Upper lobe of left lung (tissue), 6 donors: ENCODE results near the gene ACTR3. TPM values are rescaled to one million over a fixed set of nuclear protein-coding genes. Genes with fewer than 3 reads are reported as not detected.
A peak's percentile ranks its signal among the peaks of the same experiment; 100 is the strongest.

Experiments
- ATAC-seq, 2 donors: fragments of 200-7000 bp; cut with Tn5 transposase; one replicate each; pipeline ENCODE4 v1.9.1; 2022; ENCODE audit warnings: mild to moderate bottlenecking in 2 of 2, moderate library complexity in 2 of 2; ENCODE audit not compliant: low FRiP score in 2 of 2
- DNase-seq, 2 donors: peaks; one replicate each; pipeline ENCODE4 v3.0.0-alpha.2; 2019 to 2020
- H3K27ac ChIP-seq, 4 donors: fragments of 200-600 bp; sonication (generic); one replicate each; pipeline ENCODE4 v1.5.1; 2016 to 2019
- H3K27me3 ChIP-seq, 4 donors: fragments of 200-600 bp; sonication (generic); one replicate each; pipeline ENCODE4 v1.5.1; 2017 to 2019
- H3K36me3 ChIP-seq, 4 donors: fragments of 200-600 bp; sonication (generic); one replicate each; pipeline ENCODE4 v1.5.1; 2016 to 2019
- H3K4me1 ChIP-seq, 4 donors: fragments of 200-600 bp; sonication (generic); one replicate each; pipeline ENCODE4 v1.5.1; 2018 to 2019
- H3K4me3 ChIP-seq, 4 donors: fragments of 200-600 bp; sonication (generic); one replicate each; pipeline ENCODE4 v1.5.1; 2017 to 2019; ENCODE audit warnings: mild to moderate bottlenecking in 2 of 4, moderate library complexity in 1 of 4
- H3K9me3 ChIP-seq, 4 donors: fragments of 200-600 bp; sonication (generic); one replicate each; pipeline ENCODE4 v1.5.1; 2018 to 2019
- CTCF ChIP-seq, 6 experiments: fragments of 450-650 bp in 4 of 6; fragments of 200-600 bp in 2 of 6; sonication (generic) in 2 of 6; IDR thresholded peaks; one replicate each; pipeline ENCODE4 v1.5.1; 2016 to 2019; ENCODE audit warnings: antibody characterized with exemption in 6 of 6
- EP300 ChIP-seq, 4 donors: sonication (generic); formaldehyde crosslinking; IDR thresholded peaks; one replicate each; pipeline ENCODE4 v1.5.1; 2017; ENCODE audit warnings: antibody characterized with exemption in 4 of 4, control low read depth in 2 of 4
- POLR2A ChIP-seq, 4 donors: fragments of 450-650 bp; IDR thresholded peaks; one replicate each; pipeline ENCODE4 v1.5.1; 2016 to 2017; ENCODE audit warnings: antibody characterized with exemption in 4 of 4, mild to moderate bottlenecking in 2 of 4
- POLR2AphosphoS5 ChIP-seq, 2 donors: sonication (generic); formaldehyde crosslinking; IDR thresholded peaks; one replicate each; pipeline ENCODE4 v1.5.1; 2017; ENCODE audit warnings: antibody characterized with exemption in 2 of 2
- WGBS, 2 donors: methylation state at CpG; one replicate each; pipeline ENCODE4 v1.1.5; 2017 to 2018; 5-methylcytosine and 5-hydroxymethylcytosine counted together
- total RNA-seq, 6 donors: library from RNA; depleted of rRNA in 4 of 6; stranded (reverse); fragments of >200 nt in 4 of 6; gene quantifications; one replicate each; pipeline versions ENCODE4 v1.1.0 to v1.2.1, GENCODE V29; 2016 to 2021
- donor health status: DM: no; HTN: no; CAD: no; lungs with moderate emphysema.
- donor health status: DM: no; HTN: yes; CAD: no; lungs with severe emphysema.

ACTR3 gene
- total RNA-seq, 6 donors from 2014 or later: 79.6 to 304 (median 139) TPM

GRCh38 chr2:113981404-113982134, 91.7 kb downstream of the ACTR3 start:
- TF ChIP-seq EP300 (IDR thresholded peaks at IDR 0.05) (no peak), POLR2AphosphoS5 (IDR thresholded peaks at IDR 0.05) (no peak), CTCF (IDR thresholded peaks at IDR 0.05) (no peak), POLR2A (IDR thresholded peaks at IDR 0.05) (no peak)
- ATAC-seq: peak in 1 of 2 donors; percentile 64
- 89 to 91% methylated on average over 8 of the region's 8 CpGs for WGBS, 2 donors

GRCh38 chr2:113985554-113986397, 95.9 kb downstream of the ACTR3 start:
- H3K27ac ChIP-seq: no peak overlapping the region
- TF ChIP-seq EP300 (IDR thresholded peaks at IDR 0.05): no peak
- no peak for TF ChIP-seq POLR2AphosphoS5 (IDR thresholded peaks at IDR 0.05)
- no peak for TF ChIP-seq CTCF (IDR thresholded peaks at IDR 0.05)
- no peak for TF ChIP-seq POLR2A (IDR thresholded peaks at IDR 0.05)
- no peak for ATAC-seq
- H3K4me3 ChIP-seq: no peak overlapping the region
- no peak for DNase-seq
- H3K27me3 ChIP-seq: no peaks in the 10 kb centered on the region
- no peaks in the 10 kb centered on the region for H3K4me1 ChIP-seq
- H3K36me3 ChIP-seq: no peaks in the 10 kb centered on the region
- H3K9me3 ChIP-seq: no peaks in the 10 kb centered on the region
- 89 to 90% methylated on average over 7 of the region's 7 CpGs for WGBS, 2 donors

More at GRCh38 chr2:113981404-113982134, 91.7 kb downstream of the ACTR3 start:
- no peak overlapping the region for H3K27ac ChIP-seq
- no peak for DNase-seq
- H3K4me3 ChIP-seq: no peak overlapping the region
- no peaks in the 10 kb centered on the region for H3K4me1 ChIP-seq
- H3K27me3 ChIP-seq: no peaks in the 10 kb centered on the region
- no peaks in the 10 kb centered on the region for H3K36me3 ChIP-seq
- peaks cover 0 to 8% (median 1%) of the 10 kb centered on the region in 4 donors for H3K9me3 ChIP-seq

GRCh38 chr2:113986762-113987290, 96.9 kb downstream of the ACTR3 start:
- ATAC-seq: no peak
- no peaks in the 10 kb centered on the region for H3K4me1 ChIP-seq
- H3K27me3 ChIP-seq: no peaks in the 10 kb centered on the region
- 71 to 89% methylated on average over 4 of the region's 4 CpGs for WGBS, 2 donors
- no peak for DNase-seq
- no peak overlapping the region for H3K27ac ChIP-seq
- TF ChIP-seq POLR2AphosphoS5 (IDR thresholded peaks at IDR 0.05) (no peak), EP300 (IDR thresholded peaks at IDR 0.05) (no peak), POLR2A (IDR thresholded peaks at IDR 0.05) (no peak), CTCF (IDR thresholded peaks at IDR 0.05) (no peak)
- no peaks in the 10 kb centered on the region for H3K9me3 ChIP-seq
- H3K4me3 ChIP-seq: no peak overlapping the region
- H3K36me3 ChIP-seq: no peaks in the 10 kb centered on the region

GRCh38 chr2:113992090-113992489, 102.2 kb downstream of the ACTR3 start:
- Histone ChIP-seq H3K27ac (no peak overlapping the region), H3K27me3 (no peaks in the 10 kb centered on the region), H3K36me3 (no peaks in the 10 kb centered on the region), H3K4me3 (no peak overlapping the region), H3K4me1 (no peaks in the 10 kb centered on the region), H3K9me3 (no peaks in the 10 kb centered on the region)
- WGBS, 2 donors: 80 to 82% methylated on average over 1 of the region's 1 CpG
- no peak for TF ChIP-seq POLR2AphosphoS5 (IDR thresholded peaks at IDR 0.05)
- TF ChIP-seq CTCF (IDR thresholded peaks at IDR 0.05): no peak
- no peak for TF ChIP-seq POLR2A (IDR thresholded peaks at IDR 0.05)
- TF ChIP-seq EP300 (IDR thresholded peaks at IDR 0.05): no peak
- ATAC-seq: no peak
- DNase-seq: no peak
